ENCODE measurements around the gene SIGLEC10.
"Not testable (repeated sequence)": the region's sequence is repeated elsewhere in the genome, so short reads cannot be mapped to it uniquely, and the experiment has no call there.

SIGLEC10 gene

GRCh38 chr19:51417107-51417809 is at the start of gene SIGLEC10:
SIGLEC10 (minus strand) TSS chr19:51417642; CDS start chr19:51417581, 61 bp downstream.
- no peak for DNase-seq

DNA sequence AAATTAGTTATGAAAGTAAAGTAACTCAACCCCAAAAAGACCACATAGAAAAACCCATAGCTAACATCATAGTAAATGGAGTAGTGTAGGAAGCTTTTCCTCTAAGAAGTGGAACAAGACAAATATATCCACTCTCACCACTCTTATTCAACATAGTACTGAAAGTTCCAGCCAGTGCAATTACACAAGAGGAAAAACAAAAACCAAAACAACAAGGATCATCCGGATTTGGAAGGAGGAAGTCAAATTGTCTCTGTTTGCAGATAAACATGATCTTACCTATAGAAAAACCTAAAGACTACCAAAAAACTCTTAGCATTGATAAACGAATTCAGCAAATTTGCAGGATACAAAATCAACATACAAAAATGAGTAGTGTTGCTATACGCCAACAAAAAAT is 49.3 kb upstream of the SIGLEC10 start:
- no peak for DNase-seq

DNA sequence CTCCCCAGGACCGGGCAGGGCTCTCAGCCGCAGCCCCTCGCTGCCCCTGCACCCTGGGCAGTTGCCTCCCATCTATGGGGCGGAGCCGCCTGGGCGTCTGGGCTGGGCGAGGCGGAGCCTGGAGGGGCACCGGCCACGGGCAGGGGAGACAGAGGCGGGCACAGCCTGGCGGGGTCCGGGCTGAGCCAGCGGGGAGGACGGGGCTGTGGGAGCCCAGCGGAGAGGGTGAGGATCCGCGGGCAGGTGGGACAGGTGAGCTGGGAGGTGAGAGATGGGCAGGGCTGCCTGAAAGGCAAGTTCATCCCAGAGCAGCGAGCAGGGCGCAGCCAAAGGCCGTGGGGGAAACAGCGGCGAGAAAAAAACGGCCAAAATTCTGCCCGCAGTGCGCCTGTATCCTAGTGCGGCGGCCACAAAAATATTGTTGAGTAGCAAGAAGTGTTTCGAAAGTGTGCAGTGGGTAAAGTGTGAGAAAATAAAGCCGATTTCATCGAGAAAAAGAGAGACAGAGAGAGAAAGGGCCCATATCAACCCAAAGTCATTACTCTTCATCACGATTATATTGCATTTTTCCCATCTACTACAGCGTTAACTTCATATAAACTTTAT is 46.6 kb upstream of the SIGLEC10 start:
- not testable (repeated sequence) for DNase-seq

DNA sequence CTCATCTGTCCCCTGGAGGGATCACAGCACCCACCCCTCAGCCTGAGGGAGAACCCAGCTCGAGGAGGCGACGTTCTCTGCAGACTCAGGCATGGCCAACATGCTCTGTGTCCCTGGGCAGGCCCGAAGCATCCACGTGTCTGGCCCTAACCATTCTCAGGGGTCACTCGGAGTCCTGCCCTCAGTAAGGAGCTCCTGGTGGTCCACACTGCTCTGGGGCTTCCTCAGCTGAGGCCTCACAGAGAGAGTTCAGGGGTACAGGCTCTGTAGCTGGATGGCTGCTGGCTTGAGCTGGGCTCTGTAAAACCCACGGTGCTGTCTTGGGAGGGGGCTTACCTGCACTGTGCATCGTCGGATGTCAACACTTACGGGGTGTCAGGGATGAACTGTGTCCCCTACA is 45.2 kb upstream of the SIGLEC10 start:
- DNase-seq = no peak

DNA sequence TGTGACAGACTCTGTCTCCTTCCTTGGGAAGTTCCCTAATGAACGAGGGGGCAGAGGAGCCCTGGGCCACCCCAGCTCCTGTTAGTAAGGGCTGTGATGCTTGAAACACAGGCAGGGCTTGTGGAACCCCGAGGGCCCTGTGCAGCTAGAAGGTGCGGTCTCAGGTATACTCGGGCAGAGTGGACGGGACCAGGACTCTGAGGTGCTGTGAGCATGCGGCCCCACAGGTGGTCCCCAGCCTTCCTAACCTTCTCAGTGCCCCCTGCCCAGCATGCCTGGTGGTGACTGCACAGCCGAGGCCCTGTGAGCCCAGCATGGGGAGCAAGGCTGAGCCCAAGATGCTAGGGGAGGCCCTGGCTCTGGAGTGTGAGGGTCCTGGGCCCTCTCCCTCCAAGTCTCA is 44.8 kb upstream of the SIGLEC10 start:
- no peak for DNase-seq

DNA sequence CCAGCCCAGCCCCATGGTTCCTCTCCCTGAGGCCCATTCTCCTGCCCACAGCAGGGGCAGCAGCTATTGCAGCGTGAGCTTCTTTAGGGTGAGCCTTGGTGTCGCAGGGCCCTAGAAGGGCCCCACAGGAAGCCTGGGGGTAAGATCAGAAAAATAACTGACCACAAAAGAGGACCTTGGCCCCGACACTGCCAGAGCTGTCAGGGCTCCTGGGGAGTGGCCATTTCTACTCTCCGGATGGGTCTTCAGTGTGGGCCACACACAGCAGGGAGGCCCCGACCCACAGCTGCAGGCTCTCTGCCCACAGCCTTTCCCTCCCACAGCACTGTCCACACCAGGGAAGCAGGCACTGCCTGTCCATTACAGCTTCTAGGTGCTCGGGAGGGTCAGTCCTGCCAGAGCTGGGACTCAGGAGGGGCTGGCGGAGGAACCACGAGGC is 44.3 kb upstream of the SIGLEC10 start:
- no peak for DNase-seq

GRCh38 chr19:51460164-51460992 is 42.9 kb upstream of the SIGLEC10 start:
- DNase-seq = no peak

GRCh38 chr19:51458899-51459505 is 41.6 kb upstream of the SIGLEC10 start:
- DNase-seq = no peak

DNA sequence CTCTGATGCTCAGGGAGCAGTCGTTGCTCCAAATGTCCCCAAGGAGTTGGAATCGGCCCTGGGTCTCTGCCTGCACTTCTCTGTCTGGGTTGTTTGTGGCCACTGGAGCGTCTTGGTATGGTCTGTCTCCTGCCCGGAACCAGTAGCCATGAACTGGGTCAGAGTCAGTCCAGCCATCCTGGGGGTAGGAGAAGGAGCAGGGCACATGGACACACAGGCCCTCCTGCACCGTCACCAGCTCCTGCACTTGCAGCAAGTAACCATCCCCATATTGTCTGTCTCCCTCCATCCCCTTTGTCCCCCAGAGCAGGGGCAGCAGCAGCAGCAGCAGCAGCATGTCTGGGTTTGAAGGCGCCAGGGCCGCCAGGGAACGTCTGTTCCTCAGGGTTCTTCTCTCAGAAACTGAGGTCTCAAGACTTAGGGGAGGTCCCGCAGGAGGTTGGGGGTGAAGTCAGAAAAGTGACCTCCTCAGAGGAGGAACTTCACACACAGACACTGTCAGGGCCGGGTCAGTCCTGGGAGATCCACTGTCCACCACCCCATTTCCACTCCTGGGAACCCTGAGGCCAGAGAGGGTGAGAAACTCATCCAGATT is 40.7 kb upstream of the SIGLEC10 start, which contains the start of gene SIGLEC8:
Gene SIGLEC8, minus strand, starts transcription at position 404 of the 595 bp plus-strand sequence. Its CDS starts 67 bp downstream, at position 337.
- DNase-seq = no peak

GRCh38 chr19:51457351-51458013 is 40.0 kb upstream of the SIGLEC10 start:
- DNase-seq = no peak

DNA sequence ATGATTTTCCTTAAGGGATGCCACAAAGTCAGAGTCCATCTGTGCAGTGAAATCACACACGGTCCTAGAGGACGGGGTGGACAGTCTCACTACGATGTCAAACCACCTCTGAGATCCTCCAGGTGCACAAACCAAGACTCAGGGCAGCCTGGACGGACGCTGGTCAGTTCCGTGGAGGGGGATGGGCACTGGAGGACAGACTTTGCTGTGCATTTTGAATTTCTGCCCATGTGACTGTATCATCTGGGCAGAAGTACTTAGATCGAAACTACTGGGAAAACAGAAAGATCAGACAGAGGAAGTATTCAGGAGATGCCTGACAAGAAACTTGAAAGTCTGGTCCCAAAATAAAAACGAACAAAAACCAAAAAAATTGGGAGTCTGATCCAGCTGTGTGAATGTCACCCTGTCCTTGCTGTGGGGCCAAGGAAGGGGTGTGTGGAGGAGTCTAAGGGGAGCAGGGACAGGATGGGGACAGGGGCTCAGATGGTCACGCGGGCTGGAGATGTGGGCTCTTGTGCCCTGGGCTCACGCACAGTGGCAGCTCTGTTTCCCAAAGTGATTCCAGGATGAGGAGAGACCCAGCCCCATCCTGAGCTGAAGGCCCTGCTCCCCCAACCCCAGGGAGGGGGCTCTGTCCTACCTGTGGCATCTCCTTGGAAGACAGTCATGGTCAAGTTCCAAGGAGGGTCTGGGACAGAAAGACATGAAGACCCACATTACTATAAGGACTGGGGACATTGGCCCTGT is 39.3 kb upstream of the SIGLEC10 start:
- DNase-seq = no peak

DNA sequence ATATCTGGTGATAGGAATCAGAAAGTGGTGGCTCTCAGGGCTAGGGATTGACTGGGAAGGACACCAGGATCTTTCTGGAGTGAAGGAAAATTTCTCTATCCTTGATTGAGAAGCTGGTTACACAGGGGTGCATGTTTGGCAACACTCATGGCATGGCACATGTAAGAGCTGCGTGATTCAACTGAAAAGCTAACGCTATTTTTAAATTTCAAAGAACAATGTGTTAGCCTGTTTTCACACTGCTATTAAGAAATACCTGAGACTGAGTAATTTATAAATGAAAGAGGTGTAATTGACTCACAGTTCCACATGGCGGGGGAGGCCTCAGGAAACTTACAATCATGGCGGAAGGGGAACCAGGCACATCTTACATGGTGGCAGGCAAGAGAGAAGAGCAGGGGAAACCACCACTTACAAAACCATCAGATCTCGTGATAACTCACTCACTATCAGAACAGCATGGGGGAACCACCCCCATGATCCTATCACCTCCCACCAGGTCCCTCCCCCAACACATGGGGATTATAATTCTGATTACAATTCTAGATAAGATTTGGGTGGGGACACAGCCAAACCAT is 33.4 kb upstream of the SIGLEC10 start:
- no peak for DNase-seq

- no peak for DNase-seq
These were observed 31.1 kb upstream of the SIGLEC10 start for GRCh38 chr19:51448411-51449016.

DNA sequence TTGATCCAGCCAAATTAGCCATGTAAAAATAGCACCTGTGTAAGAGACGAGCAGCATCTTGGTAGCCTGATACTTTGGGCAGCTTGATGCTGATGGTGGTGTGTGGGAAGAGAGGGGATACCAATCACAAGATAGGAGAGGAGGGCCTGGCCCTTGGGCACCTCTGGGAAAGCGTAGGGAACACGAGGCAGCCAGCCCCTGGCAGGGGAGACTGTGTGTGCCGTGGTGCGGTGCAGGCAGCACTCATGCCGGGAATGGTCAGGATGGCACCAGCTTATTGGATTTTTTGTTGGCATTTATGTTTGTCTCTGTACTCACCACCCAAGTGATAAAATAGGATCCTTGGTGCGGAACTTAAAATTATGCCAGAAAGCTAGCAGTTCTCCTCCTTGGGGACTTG is 30.6 kb upstream of the SIGLEC10 start:
- DNase-seq = no peak

DNA sequence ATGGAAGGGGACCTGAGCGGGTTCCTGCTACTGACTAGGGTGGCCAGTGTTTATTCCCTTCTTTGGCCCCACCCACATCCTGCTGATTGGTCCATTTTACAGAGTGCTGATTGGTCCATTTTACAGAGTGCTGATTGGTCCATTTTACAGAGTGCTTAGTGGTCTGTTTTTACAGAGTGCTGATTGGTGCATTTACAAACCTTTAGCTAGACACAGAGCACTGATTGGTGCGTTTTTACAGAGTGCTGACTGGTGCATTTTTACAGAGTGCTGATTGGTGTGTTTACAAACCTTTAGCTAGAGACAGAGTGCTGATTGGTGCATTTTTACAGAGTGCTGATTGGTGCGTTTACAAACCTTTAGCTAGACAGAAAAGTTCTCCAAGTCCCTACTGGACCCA is 30.1 kb upstream of the SIGLEC10 start:
- DNase-seq = not testable (repeated sequence)

GRCh38 chr19:51441410-51442390 is 24.3 kb upstream of the SIGLEC10 start:
- no peak for DNase-seq

GRCh38 chr19:51440846-51441409 is 23.5 kb upstream of the SIGLEC10 start:
- no peak for DNase-seq

- no peak for DNase-seq
These were observed 22.6 kb upstream of the SIGLEC10 start for GRCh38 chr19:51440052-51440451.

GRCh38 chr19:51439021-51439465 is 21.6 kb upstream of the SIGLEC10 start:
- DNase-seq = no peak
